Glutamatergic neuron (in vitro differentiated cells): ENCODE results near the gene DLX3. TPM values are rescaled to one million over a fixed set of nuclear protein-coding genes. Genes with fewer than 3 reads are reported as not detected.
A peak's percentile ranks its signal among the peaks of the same experiment; 100 is the strongest.

Experiments used
- DNase-seq: peaks from one replicate; pipeline ENCODE4 v3.0.0; 2022
- H3K27ac Mint-ChIP-seq: one replicate; pipeline ENCODE4 v1.8.0; 2020; ENCODE audit warnings: mild to moderate bottlenecking, mixed read lengths, inconsistent platforms; ENCODE audit not compliant: unreplicated experiment
- H3K27me3 Mint-ChIP-seq: one replicate; pipeline ENCODE4 v1.8.0; 2020; ENCODE audit warnings: mild to moderate bottlenecking, moderate library complexity, mixed read lengths, inconsistent platforms; ENCODE audit not compliant: unreplicated experiment
- H3K36me3 Mint-ChIP-seq: one replicate; pipeline ENCODE4 v1.8.0; 2020; ENCODE audit warnings: mild to moderate bottlenecking, mixed read lengths, inconsistent platforms; ENCODE audit not compliant: unreplicated experiment
- H3K4me1 Mint-ChIP-seq: one replicate; pipeline ENCODE4 v1.8.0; 2020; ENCODE audit warnings: mild to moderate bottlenecking, low read depth, mixed read lengths, inconsistent platforms; ENCODE audit not compliant: unreplicated experiment
- H3K4me3 Mint-ChIP-seq: one replicate; pipeline ENCODE4 v1.8.0; 2020; ENCODE audit warnings: mild to moderate bottlenecking, mixed read lengths, inconsistent platforms; ENCODE audit not compliant: unreplicated experiment
- H3K9me3 Mint-ChIP-seq: one replicate; pipeline ENCODE4 v1.8.0; 2020; ENCODE audit warnings: mild to moderate bottlenecking, moderate library complexity, mixed read lengths, inconsistent platforms; ENCODE audit not compliant: unreplicated experiment
- CTCF ChIP-seq: fragments of 200-600 bp; sonication (generic); IDR thresholded peaks from one replicate; pipeline ENCODE4 v1.5.0; 2021; ENCODE audit not compliant: partially characterized antibody, unreplicated experiment
- total RNA-seq: library from RNA; stranded (reverse); fragmentation: NEBNext Ultra II Directional; extraction: Animal tissue kit (Norgen Biotek cat#: 25700); gene quantifications from one replicate; pipeline ENCODE4 v1.2.1, GENCODE V29; 2021; ENCODE audit not compliant: unreplicated experiment

The DLX3 gene
- total RNA-seq, 1 donor from 2014 or later = 0.37 TPM

GRCh38 chr17:50027881-50028735, 33.1 kb upstream of the DLX3 start:
- no peak for TF ChIP-seq CTCF
- no peaks in the 10 kb centered on the region for H3K36me3 Mint-ChIP-seq
- H3K4me1 Mint-ChIP-seq = peaks cover 2% of the 10 kb centered on the region
- DNase-seq = no peak
- H3K27ac Mint-ChIP-seq = no peak overlapping the region
- peaks cover 7% of the 10 kb centered on the region for H3K27me3 Mint-ChIP-seq
- H3K9me3 Mint-ChIP-seq = no peaks in the 10 kb centered on the region
- H3K4me3 Mint-ChIP-seq = no peak overlapping the region

GRCh38 chr17:50027172-50027880, 32.3 kb upstream of the DLX3 start:
- no peak overlapping the region for H3K27ac Mint-ChIP-seq
- peaks cover 7% of the 10 kb centered on the region for H3K27me3 Mint-ChIP-seq
- H3K4me3 Mint-ChIP-seq = no peak overlapping the region
- no peaks in the 10 kb centered on the region for H3K36me3 Mint-ChIP-seq
- H3K4me1 Mint-ChIP-seq = peaks cover 2% of the 10 kb centered on the region
- no peak for DNase-seq
- peak; percentile 58 for TF ChIP-seq CTCF
- no peaks in the 10 kb centered on the region for H3K9me3 Mint-ChIP-seq

- Mint-ChIP-seq H3K4me3 (no peak overlapping the region), H3K9me3 (no peaks in the 10 kb centered on the region), H3K36me3 (no peaks in the 10 kb centered on the region), H3K27ac (no peak overlapping the region), H3K4me1 (peaks cover 2% of the 10 kb centered on the region), H3K27me3 (peaks cover 12% of the 10 kb centered on the region)
- peak; percentile 95 for DNase-seq
- TF ChIP-seq CTCF = peak; percentile 95
Measured at GRCh38 chr17:50026837-50027171, 31.8 kb upstream of the DLX3 start.

- TF ChIP-seq CTCF = no peak
- Mint-ChIP-seq H3K27ac (no peak overlapping the region), H3K4me3 (no peak overlapping the region), H3K27me3 (peaks cover 14% of the 10 kb centered on the region), H3K4me1 (peaks cover 2% of the 10 kb centered on the region), H3K36me3 (no peaks in the 10 kb centered on the region), H3K9me3 (no peaks in the 10 kb centered on the region)
- no peak for DNase-seq
Measured at GRCh38 chr17:50026046-50026675, 31.1 kb upstream of the DLX3 start.

- Mint-ChIP-seq H3K27ac (no peak overlapping the region), H3K4me1 (peaks cover 2% of the 10 kb centered on the region), H3K4me3 (no peak overlapping the region), H3K27me3 (peaks cover 14% of the 10 kb centered on the region), H3K9me3 (no peaks in the 10 kb centered on the region), H3K36me3 (no peaks in the 10 kb centered on the region)
- DNase-seq = no peak
- no peak for TF ChIP-seq CTCF
Measured at GRCh38 chr17:50024808-50025207, 29.8 kb upstream of the DLX3 start.
